Measurements from ENCODE around the gene KCNMB2. TPM values are rescaled to one million over a fixed set of nuclear protein-coding genes. Genes with fewer than 3 reads are reported as not detected.

Gene KCNMB2
- total and polyA plus RNA-seq, 2 experiments from 2014 or later, result not detected

- in situ Hi-C loops (cut with MboI), result no loop called here
- Histone ChIP-seq H3K36me3 (ENCODE audit: low read depth) (no peaks in the 10 kb centered on the region), H3K9me2 (ENCODE audit: insufficient read depth) (no peaks in the 10 kb centered on the region), H3K79me2 (ENCODE audit: insufficient read depth) (no peaks in the 10 kb centered on the region), H3K4me3 (no peak overlapping the region), H3K27me3 (replicated peaks; ENCODE audit: insufficient read depth) (no peaks in the 10 kb centered on the region), H3K4me2 (ENCODE audit: unreplicated experiment) (no peak overlapping the region), H4K20me1 (ENCODE audit: insufficient read depth) (no peaks in the 10 kb centered on the region), H2AFZ (no peak overlapping the region), H3K27ac (no peak overlapping the region), H3F3A (ENCODE audit: insufficient read depth) (no peaks in the 10 kb centered on the region), H3K9ac (no peak overlapping the region), H3K9me3 (ENCODE audit: low read depth) (no peaks in the 10 kb centered on the region), H3K4me1 (ENCODE audit: insufficient read depth) (no peaks in the 10 kb centered on the region)
- TF ChIP-seq EZH2 (IDR thresholded peaks at IDR 0.05; ENCODE audit: insufficient read depth, poor library complexity, severe bottlenecking), result no peak
- no peak for TF ChIP-seq EZH2phosphoT487 (IDR thresholded peaks at IDR 0.05; ENCODE audit: insufficient read depth, low read depth)
- 16 to 26% methylated on average over 1 of the region's 1 CpG for WGBS, 2 experiments (ENCODE audit: low coverage in 1 of 2, low lambda C conversion rate in 2 of 2, missing lambda C conversion rate in 2 of 2)
- DNase-seq, result no peak
Measured at GRCh38 chr3:178673529-178673928, 137.3 kb downstream of the KCNMB2 start.

DNA sequence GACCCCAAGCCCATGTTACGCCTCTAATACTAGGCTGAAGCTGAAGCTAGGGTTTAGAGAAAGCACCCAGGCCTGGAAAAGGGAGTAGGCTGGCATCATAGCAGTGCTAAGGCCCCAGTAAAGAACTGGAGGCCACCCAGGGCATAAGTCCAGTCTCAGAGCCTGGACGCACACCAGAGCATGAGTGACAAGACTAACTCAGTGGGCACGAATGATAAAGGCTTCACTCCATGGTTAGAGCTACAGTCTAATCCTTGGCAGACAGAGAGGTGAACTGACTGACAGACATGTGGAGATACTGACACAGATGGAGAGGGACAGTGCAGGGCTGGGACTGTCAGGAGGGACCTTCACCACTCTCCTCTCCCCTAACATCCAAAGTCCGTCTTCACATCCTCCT lies 139.8 kb downstream of the KCNMB2 start:
- H3F3A ChIP-seq (ENCODE audit: insufficient read depth), result no peaks in the 10 kb centered on the region
- no peaks in the 10 kb centered on the region for H4K20me1 ChIP-seq (ENCODE audit: insufficient read depth)
- H3K79me2 ChIP-seq (ENCODE audit: insufficient read depth), result no peaks in the 10 kb centered on the region
- no peak for DNase-seq
- TF ChIP-seq EZH2phosphoT487 (IDR thresholded peaks at IDR 0.05; ENCODE audit: insufficient read depth, low read depth) (no peak), EZH2 (IDR thresholded peaks at IDR 0.05; ENCODE audit: insufficient read depth, poor library complexity, severe bottlenecking) (no peak)
- no peak overlapping the region for H3K4me3 ChIP-seq
- no peak overlapping the region for H3K27ac ChIP-seq
- H3K4me2 ChIP-seq (ENCODE audit: unreplicated experiment), result no peak overlapping the region
- no peaks in the 10 kb centered on the region for H3K4me1 ChIP-seq (ENCODE audit: insufficient read depth)
- no peak overlapping the region for H3K9ac ChIP-seq
- H2AFZ ChIP-seq, result no peak overlapping the region
- H3K9me3 ChIP-seq (ENCODE audit: low read depth), result no peaks in the 10 kb centered on the region
- in situ Hi-C loops (cut with MboI), result no loop called here
- H3K36me3 ChIP-seq (ENCODE audit: low read depth), result no peaks in the 10 kb centered on the region
- no peaks in the 10 kb centered on the region for H3K27me3 ChIP-seq (replicated peaks; ENCODE audit: insufficient read depth)
- H3K9me2 ChIP-seq (ENCODE audit: insufficient read depth), result no peaks in the 10 kb centered on the region
- WGBS, 2 experiments (ENCODE audit: low coverage in 1 of 2, low lambda C conversion rate in 2 of 2, missing lambda C conversion rate in 2 of 2), result 18 to 25% methylated on average over 4 of the region's 4 CpGs

DNA sequence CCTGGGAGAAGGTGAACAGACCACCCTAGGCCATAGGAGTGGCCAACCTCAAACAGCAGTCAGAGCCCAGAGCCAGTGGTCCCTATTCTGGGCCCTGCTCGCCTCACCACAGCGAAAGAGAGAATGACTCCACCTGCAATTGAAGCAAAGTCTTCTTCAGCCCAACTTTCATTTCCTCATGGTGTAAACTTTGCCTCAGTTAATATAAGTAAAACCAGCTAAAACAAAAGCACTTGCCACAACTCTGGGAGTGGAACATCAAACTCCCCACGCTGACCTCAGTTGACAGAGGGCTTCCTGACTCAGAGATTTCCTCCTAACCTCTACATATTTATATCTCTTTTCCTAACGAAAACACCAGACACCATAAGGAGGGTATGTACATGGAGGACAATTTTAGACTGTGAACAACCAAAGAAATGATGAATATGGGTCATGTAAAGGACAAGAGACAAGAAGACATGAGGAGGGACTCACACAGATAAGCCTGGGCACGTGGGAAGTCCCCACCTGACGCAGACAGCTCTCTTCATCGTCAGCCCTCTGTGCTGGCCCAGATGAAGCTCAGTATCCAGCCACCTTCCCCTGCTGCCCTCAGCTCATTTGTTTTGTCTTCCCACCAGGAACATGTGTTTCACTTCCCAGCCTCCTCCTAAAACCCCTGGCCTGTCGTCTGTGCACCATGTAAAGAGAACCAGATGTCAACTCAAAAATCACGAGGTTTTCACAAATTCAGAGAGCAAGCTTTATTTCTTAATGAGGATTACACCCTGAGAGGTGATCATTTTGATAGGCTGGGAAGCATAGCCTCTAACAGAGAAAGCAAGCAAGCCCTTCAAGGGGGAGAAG lies 140.9 kb downstream of the KCNMB2 start:
- H3K27me3 ChIP-seq (replicated peaks; ENCODE audit: insufficient read depth), result no peaks in the 10 kb centered on the region

GRCh38 chr3:178677961-178678360 lies 141.7 kb downstream of the KCNMB2 start:
- Histone ChIP-seq H3K9me3 (ENCODE audit: low read depth) (no peaks in the 10 kb centered on the region), H3F3A (ENCODE audit: insufficient read depth) (no peaks in the 10 kb centered on the region), H3K9me2 (ENCODE audit: insufficient read depth) (no peaks in the 10 kb centered on the region), H3K4me3 (no peak overlapping the region), H3K27me3 (replicated peaks; ENCODE audit: insufficient read depth) (no peaks in the 10 kb centered on the region), H3K79me2 (ENCODE audit: insufficient read depth) (no peaks in the 10 kb centered on the region), H3K9ac (no peak overlapping the region), H3K36me3 (ENCODE audit: low read depth) (no peaks in the 10 kb centered on the region), H4K20me1 (ENCODE audit: insufficient read depth) (no peaks in the 10 kb centered on the region), H3K27ac (no peak overlapping the region), H2AFZ (no peak overlapping the region), H3K4me2 (ENCODE audit: unreplicated experiment) (no peak overlapping the region), H3K4me1 (ENCODE audit: insufficient read depth) (no peaks in the 10 kb centered on the region)
- 21 to 23% methylated on average over 2 of the region's 2 CpGs for WGBS, 2 experiments (ENCODE audit: low coverage in 1 of 2, low lambda C conversion rate in 2 of 2, missing lambda C conversion rate in 2 of 2)
- in situ Hi-C loops (cut with MboI), result no loop called here
- TF ChIP-seq EZH2phosphoT487 (IDR thresholded peaks at IDR 0.05; ENCODE audit: insufficient read depth, low read depth) (no peak), EZH2 (IDR thresholded peaks at IDR 0.05; ENCODE audit: insufficient read depth, poor library complexity, severe bottlenecking) (no peak)
- DNase-seq, result no peak

More for the DNA sequence above, 140.9 kb downstream of the KCNMB2 start:
- 15 to 17% methylated on average over 9 of the region's 9 CpGs for WGBS, 2 experiments (ENCODE audit: low coverage in 1 of 2, low lambda C conversion rate in 2 of 2, missing lambda C conversion rate in 2 of 2)
- H3K9me3 ChIP-seq (ENCODE audit: low read depth), result no peaks in the 10 kb centered on the region
- H3K9me2 ChIP-seq (ENCODE audit: insufficient read depth), result no peaks in the 10 kb centered on the region
- H3K79me2 ChIP-seq (ENCODE audit: insufficient read depth), result no peaks in the 10 kb centered on the region
- no peaks in the 10 kb centered on the region for H3K36me3 ChIP-seq (ENCODE audit: low read depth)
- TF ChIP-seq EZH2 (IDR thresholded peaks at IDR 0.05; ENCODE audit: insufficient read depth, poor library complexity, severe bottlenecking) (no peak), EZH2phosphoT487 (IDR thresholded peaks at IDR 0.05; ENCODE audit: insufficient read depth, low read depth) (no peak)
- no peaks in the 10 kb centered on the region for H4K20me1 ChIP-seq (ENCODE audit: insufficient read depth)
- no peak overlapping the region for H3K4me3 ChIP-seq
- H3K9ac ChIP-seq, result no peak overlapping the region
- no peak overlapping the region for H2AFZ ChIP-seq
- H3F3A ChIP-seq (ENCODE audit: insufficient read depth), result no peaks in the 10 kb centered on the region
- H3K27ac ChIP-seq, result no peak overlapping the region
- no peak for DNase-seq
- H3K4me1 ChIP-seq (ENCODE audit: insufficient read depth), result no peaks in the 10 kb centered on the region
- no peak overlapping the region for H3K4me2 ChIP-seq (ENCODE audit: unreplicated experiment)
- in situ Hi-C loops (cut with MboI), result no loop called here

Data from GM23248 (cell line).